Stimulated activated CD4-positive, alpha-beta T cell treated with anti-CD3 and anti-CD28 coated beads, Interleukin-4, amount 100 ng/mL, for 1 hour (primary cell): ENCODE measurements around the gene SLCO1B1.

Experiments used
- DNase-seq: peaks from one replicate; pipeline ENCODE4 v3.0.0-alpha.2; 2020

SLCO1B1 gene

GRCh38 chr12:21221072-21221471, 90.1 kb downstream of the SLCO1B1 start:
- DNase-seq: no peak

- no peak for DNase-seq
Measured at GRCh38 chr12:21221778-21222177, 90.8 kb downstream of the SLCO1B1 start.

GRCh38 chr12:21223930-21224329, 92.9 kb downstream of the SLCO1B1 start:
- DNase-seq: no peak

- DNase-seq: no peak
Measured at GRCh38 chr12:21234395-21234794, 103.4 kb downstream of the SLCO1B1 start.

GRCh38 chr12:21239866-21240265, 108.9 kb downstream of the SLCO1B1 start:
- no peak for DNase-seq

GRCh38 chr12:21248679-21249078, 117.7 kb downstream of the SLCO1B1 start:
- DNase-seq: no peak

- no peak for DNase-seq
Measured at GRCh38 chr12:21252070-21252469, 121.1 kb downstream of the SLCO1B1 start.

GRCh38 chr12:21257172-21257571, 126.2 kb downstream of the SLCO1B1 start:
- no peak for DNase-seq

GRCh38 chr12:21264232-21264631, 133.2 kb downstream of the SLCO1B1 start:
- DNase-seq: no peak

GRCh38 chr12:21265932-21266331, 134.9 kb downstream of the SLCO1B1 start:
- DNase-seq: no peak

- DNase-seq: no peak
Measured at GRCh38 chr12:21276826-21277225, 145.8 kb downstream of the SLCO1B1 start.
